MG63 (cell line): ENCODE measurements around the gene KASH5. TPM values are rescaled to one million over a fixed set of nuclear protein-coding genes. Genes with fewer than 3 reads are reported as not detected.
"Not testable (repeated sequence)": the region's sequence is repeated elsewhere in the genome, so short reads cannot be mapped to it uniquely, and the experiment has no call there.

Experiments
- DNase-seq: peaks from one replicate; pipeline ENCODE4 v3.0.0-alpha.2; 2020
- H3K27me3 ChIP-seq: fragments of 250-450 bp; sonication (Bioruptor Pico); 2 replicates; pipeline ENCODE4 v1.5.1; 2020; ENCODE audit warnings: mild to moderate bottlenecking, moderate library complexity
- H3K36me3 ChIP-seq: fragments of 250-450 bp; sonication (Bioruptor Pico); 2 replicates; pipeline ENCODE4 v1.5.1; 2020; ENCODE audit warnings: mild to moderate bottlenecking, moderate library complexity
- H3K4me3 ChIP-seq: fragments of 250-450 bp; sonication (Bioruptor Pico); 2 replicates; pipeline ENCODE4 v1.5.1; 2020; ENCODE audit warnings: mild to moderate bottlenecking, moderate library complexity
- H3K9me3 ChIP-seq: fragments of 250-450 bp; sonication (Bioruptor Pico); 2 replicates; pipeline ENCODE4 v1.5.1; 2020; ENCODE audit warnings: mild to moderate bottlenecking, moderate library complexity
- total RNA-seq: library from RNA; depleted of rRNA; stranded (reverse); fragments of >200 nt; shearing (Covaris generic); gene quantifications from 2 replicates; pipeline ENCODE4 v1.2.3, GENCODE V29; 2014; ENCODE audit warnings: low replicate concordance

Gene KASH5
- total RNA-seq, 1 experiment from 2014 or later: not detected

GRCh38 chr19:49356382-49356781 is 31.7 kb upstream of the KASH5 start:
- no peaks in the 10 kb centered on the region for H3K9me3 ChIP-seq
- no peaks in the 10 kb centered on the region; the same call in 1 of the 2 replicates for H3K36me3 ChIP-seq
- no peak for DNase-seq

GRCh38 chr19:49357186-49357585 is 30.9 kb upstream of the KASH5 start:
- no peak for DNase-seq
- H3K36me3 ChIP-seq: no peaks in the 10 kb centered on the region
- H3K4me3 ChIP-seq: no peak overlapping the region
- no peaks in the 10 kb centered on the region for H3K9me3 ChIP-seq
- no peaks in the 10 kb centered on the region for H3K27me3 ChIP-seq

More at GRCh38 chr19:49356382-49356781, 31.7 kb upstream of the KASH5 start:
- no peaks in the 10 kb centered on the region for H3K27me3 ChIP-seq
- no peak overlapping the region for H3K4me3 ChIP-seq

GRCh38 chr19:49359851-49360820 is 27.9 kb upstream of the KASH5 start:
- H3K9me3 ChIP-seq: no peaks in the 10 kb centered on the region
- DNase-seq: no peak
- H3K36me3 ChIP-seq: no peaks in the 10 kb centered on the region
- no peaks in the 10 kb centered on the region for H3K27me3 ChIP-seq
- no peak overlapping the region for H3K4me3 ChIP-seq

GRCh38 chr19:49361438-49362047 is 26.5 kb upstream of the KASH5 start:
- peak overlapping the region; percentile 60 for H3K4me3 ChIP-seq
- no peaks in the 10 kb centered on the region for H3K9me3 ChIP-seq
- DNase-seq: peak; percentile 47
- H3K27me3 ChIP-seq: no peaks in the 10 kb centered on the region
- H3K36me3 ChIP-seq: no peaks in the 10 kb centered on the region

- Histone ChIP-seq H3K36me3 (no peaks in the 10 kb centered on the region), H3K4me3 (peak within 1 kb of the TSS; percentile 60)
- peak; percentile 78 for DNase-seq
Observed at GRCh38 chr19:49362048-49362928, 25.8 kb upstream of the KASH5 start, which contains the start of gene TEAD2. Gene TEAD2 (minus strand): TSS chr19:49362416. CDS start chr19:49360075, 2,341 bp downstream.

GRCh38 chr19:49362929-49363267 is 25.2 kb upstream of the KASH5 start:
- Histone ChIP-seq H3K9me3 (no peaks in the 10 kb centered on the region; the same call in 1 of the 2 replicates), H3K4me3 (peak overlapping the region; percentile 60), H3K36me3 (no peaks in the 10 kb centered on the region), H3K27me3 (no peaks in the 10 kb centered on the region)
- peak; percentile 58 for DNase-seq

More at GRCh38 chr19:49362048-49362928, 25.8 kb upstream of the KASH5 start, which contains the start of gene TEAD2:
- H3K27me3 ChIP-seq: no peaks in the 10 kb centered on the region
- no peaks in the 10 kb centered on the region for H3K9me3 ChIP-seq

- peak; percentile 99 for DNase-seq
- Histone ChIP-seq H3K27me3 (no peaks in the 10 kb centered on the region), H3K4me3 (peak within 1 kb of the TSS; percentile 60), H3K36me3 (no peaks in the 10 kb centered on the region), H3K9me3 (peaks cover 1% of the 10 kb centered on the region)
Observed at GRCh38 chr19:49363268-49364082, 24.6 kb upstream of the KASH5 start, which contains the start of gene DKKL1. Gene DKKL1 (plus strand): TSS chr19:49363877. CDS start chr19:49363999, 122 bp downstream.

- no peaks in the 10 kb centered on the region for H3K27me3 ChIP-seq
- no peaks in the 10 kb centered on the region for H3K36me3 ChIP-seq
- peaks cover 9% of the 10 kb centered on the region for H3K9me3 ChIP-seq
- DNase-seq: no peak
- peak overlapping the region; percentile 31 for H3K4me3 ChIP-seq
Observed at GRCh38 chr19:49364083-49364737, 23.8 kb upstream of the KASH5 start.

- Histone ChIP-seq H3K9me3 (peaks cover 13% of the 10 kb centered on the region), H3K36me3 (no peaks in the 10 kb centered on the region), H3K27me3 (no peaks in the 10 kb centered on the region), H3K4me3 (no peak overlapping the region)
- DNase-seq: no peak
Observed at GRCh38 chr19:49366110-49366509, 21.9 kb upstream of the KASH5 start.

- H3K9me3 ChIP-seq: peaks cover 13% of the 10 kb centered on the region
- H3K27me3 ChIP-seq: no peaks in the 10 kb centered on the region
- no peaks in the 10 kb centered on the region for H3K36me3 ChIP-seq
- DNase-seq: no peak
- H3K4me3 ChIP-seq: no peak overlapping the region
Observed at GRCh38 chr19:49368711-49369358, 19.2 kb upstream of the KASH5 start.

- no peak for DNase-seq
Observed at GRCh38 chr19:49371184-49371583, 16.9 kb upstream of the KASH5 start.

GRCh38 chr19:49373174-49373573 is 14.9 kb upstream of the KASH5 start:
- peaks cover 13% of the 10 kb centered on the region for H3K9me3 ChIP-seq
- not testable (repeated sequence) for H3K27me3 ChIP-seq, H3K4me3 ChIP-seq, DNase-seq, H3K36me3 ChIP-seq

More at GRCh38 chr19:49371184-49371583, 16.9 kb upstream of the KASH5 start:
- Histone ChIP-seq H3K36me3 (no peaks in the 10 kb centered on the region), H3K9me3 (peaks cover 13% of the 10 kb centered on the region), H3K4me3 (no peak overlapping the region), H3K27me3 (no peaks in the 10 kb centered on the region)

- Histone ChIP-seq H3K4me3 (no peak overlapping the region), H3K27me3 (no peaks in the 10 kb centered on the region), H3K9me3 (0 out of 2 replicates have a peak, but pooled peaks cover 3% of the 10 kb centered on the region), H3K36me3 (no peaks in the 10 kb centered on the region)
- no peak for DNase-seq
Observed at GRCh38 chr19:49374665-49375434, 13.2 kb upstream of the KASH5 start.

- Histone ChIP-seq H3K9me3 (peaks cover 13% of the 10 kb centered on the region), H3K27me3 (no peaks in the 10 kb centered on the region), H3K36me3 (no peaks in the 10 kb centered on the region), H3K4me3 (no peak overlapping the region)
- no peak for DNase-seq
Observed at GRCh38 chr19:49378512-49378911, 9.5 kb upstream of the KASH5 start.
